SK-N-SH (cell line): ENCODE measurements around the gene TTC23L. TPM values are rescaled to one million over a fixed set of nuclear protein-coding genes. Genes with fewer than 3 reads are reported as not detected.
A peak's percentile ranks its signal among the peaks of the same experiment; 100 is the strongest.

Experiments used
- CTCF ChIA-PET: fragments of 300-600, 350-600 bp; formaldehyde crosslinking; extraction: SDS; loops from one replicate; lab custom pipeline; 2021; lab: Yijun Ruan, JAX
- POLR2A ChIA-PET: fragments of 350-600 bp; sonication (Branson Sonifier 250); formaldehyde crosslinking; extraction: SDS; loops from one replicate; lab custom pipeline; 2020; ENCODE audit warnings: antibody characterized with exemption, inconsistent platforms; lab: Yijun Ruan, JAX
- DNase-seq: peaks from one replicate; pipeline ENCODE4 v3.0.0; 2012
- H2AFZ ChIP-seq: fragments of 200-600 bp; sonication (generic); 2 replicates; pipeline ENCODE4 v1.8.1; 2016; ENCODE audit warnings: antibody characterized with exemption, mild to moderate bottlenecking, low read depth
- H3F3A ChIP-seq: fragments of 200-600 bp; sonication (generic); replicated peaks from 2 replicates; pipeline ENCODE3; 2016; ENCODE audit warnings: antibody characterized with exemption, mild to moderate bottlenecking; ENCODE audit not compliant: insufficient read depth
- H3K27ac ChIP-seq, 2 experiments: fragments of 200-500 bp in 1 of 2; fragments of 200-600 bp in 1 of 2; sonication (Bioruptor generic) in 1 of 2; sonication (generic), shearing (Covaris generic) in 1 of 2; 2 replicates each; pipeline versions ENCODE4 v1.5.1 to v1.6.1; 2014 to 2016; ENCODE audit warnings: low read depth in 2 of 2, inconsistent platforms in 1 of 2, low read length in 1 of 2, mild to moderate bottlenecking in 1 of 2, mixed read lengths in 1 of 2
- H3K27me3 ChIP-seq: fragments of 200-600 bp; sonication (generic), shearing (Covaris generic); 2 replicates; pipeline ENCODE4 v1.6.1; 2016; ENCODE audit warnings: mixed run types; ENCODE audit not compliant: insufficient read depth
- H3K36me3 ChIP-seq, 2 experiments: fragments of 200-500 bp in 1 of 2; fragments of 200-600 bp in 1 of 2; sonication (Bioruptor generic) in 1 of 2; sonication (generic) in 1 of 2; replicated peaks in 1 of 2; 2 replicates each; pipeline versions ENCODE3 to v1.5.1; 2014 to 2016; ENCODE audit warnings: low read length in 1 of 2, mild to moderate bottlenecking in 1 of 2; ENCODE audit not compliant: insufficient read depth in 2 of 2, control insufficient read depth in 1 of 2
- H3K4me1 ChIP-seq, 2 experiments: fragments of 200-500 bp in 1 of 2; fragments of 200-600 bp in 1 of 2; sonication (Bioruptor generic) in 1 of 2; sonication (generic), shearing (Covaris generic) in 1 of 2; 2 replicates each; pipeline versions ENCODE4 v1.5.1 to v1.6.1; 2014 to 2016; ENCODE audit warnings: low read depth in 1 of 2, low read length in 1 of 2, mixed run types in 1 of 2; ENCODE audit not compliant: insufficient read depth in 2 of 2, control insufficient read depth in 1 of 2
- H3K4me2 ChIP-seq: fragments of 200-600 bp; sonication (generic), shearing (Covaris generic); 2 replicates; pipeline ENCODE4 v1.6.1; 2017; ENCODE audit warnings: mixed run types
- H3K4me3 ChIP-seq, 2 experiments: fragments of 200-500 bp in 1 of 2; fragments of 200-600 bp in 1 of 2; sonication (Bioruptor generic) in 1 of 2; sonication (generic), shearing (Covaris generic) in 1 of 2; 2 replicates each; pipeline versions ENCODE4 v1.5.1 to v1.8.1; 2014 to 2016; ENCODE audit warnings: low read depth in 2 of 2, inconsistent platforms in 1 of 2, low read length in 1 of 2, mild to moderate bottlenecking in 1 of 2, mixed read lengths in 1 of 2, moderate library complexity in 1 of 2
- H3K79me2 ChIP-seq: fragments of 200-600 bp; sonication (generic); 2 replicates; pipeline ENCODE4 v1.8.1; 2017; ENCODE audit warnings: mild to moderate bottlenecking; ENCODE audit not compliant: insufficient read depth
- H3K9ac ChIP-seq: fragments of 200-600 bp; sonication (generic); 2 replicates; pipeline ENCODE4 v1.6.1; 2017; ENCODE audit warnings: mixed run types
- H3K9me2 ChIP-seq: fragments of 200-600 bp; sonication (generic); 2 replicates; pipeline ENCODE4 v1.6.1; 2017; ENCODE audit warnings: mixed run types
- H3K9me3 ChIP-seq: fragments of 200-600 bp; sonication (generic); 2 replicates; pipeline ENCODE4 v1.6.1; 2017; ENCODE audit warnings: mixed run types, mild to moderate bottlenecking, moderate library complexity
- H4K20me1 ChIP-seq: fragments of 200-600 bp; sonication (generic); 2 replicates; pipeline ENCODE4 v1.6.1; 2017; ENCODE audit warnings: mild to moderate bottlenecking, mixed run types; ENCODE audit not compliant: insufficient read depth
- CTCF ChIP-seq: fragments of 200-600 bp; sonication (generic); IDR thresholded peaks from 2 replicates; pipeline ENCODE4 v1.6.1; 2017; ENCODE audit warnings: antibody characterized with exemption, mild to moderate bottlenecking, moderate library complexity
- EZH2phosphoT487 ChIP-seq: fragments of 200-600 bp; sonication (generic); IDR thresholded peaks from 2 replicates; pipeline ENCODE4 v1.6.1; 2017; ENCODE audit warnings: low read depth, mixed run types, mild to moderate bottlenecking, antibody characterized with exemption, moderate library complexity, borderline replicate concordance
- FOXM1 ChIP-seq: IDR thresholded peaks from 2 replicates; pipeline ENCODE4 v1.4.0; 2012; ENCODE audit warnings: low read depth, mild to moderate bottlenecking
- GABPA ChIP-seq: IDR thresholded peaks from 2 replicates; pipeline ENCODE4 v1.4.0; 2012; ENCODE audit warnings: low read depth, mild to moderate bottlenecking
- JUND ChIP-seq: IDR thresholded peaks from 2 replicates; pipeline ENCODE4 v1.4.0; 2012
- POLR2AphosphoS5 ChIP-seq: IDR thresholded peaks from 2 replicates; pipeline ENCODE4 v1.6.1; 2012; ENCODE audit warnings: low read depth, low read length
- SMC3 ChIP-seq: IDR thresholded peaks from 2 replicates; pipeline ENCODE4 v1.6.1; 2012; ENCODE audit warnings: low read depth, low read length, improper control_type of control experiment
- TAF1 ChIP-seq: IDR thresholded peaks from 2 replicates; pipeline ENCODE4 v1.6.1; 2012; ENCODE audit warnings: low read depth, mild to moderate bottlenecking, low read length, moderate library complexity, borderline replicate concordance
- USF2 ChIP-seq: fragments of 150-350 bp; IDR thresholded peaks from 2 replicates; pipeline ENCODE4 v1.6.1; 2017; ENCODE audit warnings: antibody characterized with exemption, low read length, low read depth, borderline replicate concordance
- WGBS: methylation state at CpG from one replicate; pipeline ENCODE4 v1.1.6; 2017; ENCODE audit warnings: low lambda C conversion rate; 5-methylcytosine and 5-hydroxymethylcytosine counted together
- polyA plus RNA-seq, 3 experiments: library from polyadenylated mRNA; depleted of rRNA; stranded (reverse); fragments of >200 nt; gene quantifications; 2 replicates each; pipeline ENCODE4 v1.2.3, GENCODE V29; 2012
- TF ChIP-seq, protein P1 (sequence below): IDR thresholded peaks from 2 replicates; pipeline ENCODE4; 2012

Gene TTC23L
- polyA plus RNA-seq, 1 of the 3 experiments (the other 2 are of a cell fraction) = 0.49 TPM

GRCh38 chr5:34924462-34924765, 85.5 kb downstream of the TTC23L start:
- Histone ChIP-seq H3K4me3 (no peak overlapping the region), H3K9me3 (no peaks in the 10 kb centered on the region), H3K36me3 (peaks cover 67 to 72% of the 10 kb centered on the region in 2 experiments), H3K27me3 (no peaks in the 10 kb centered on the region), H3K79me2 (peaks cover 34% of the 10 kb centered on the region), H3K4me2 (peak overlapping the region; percentile 13; the same call in 1 of the 2 replicates), H3F3A (peaks cover 63% of the 10 kb centered on the region), H3K9ac (no peak overlapping the region), H4K20me1 (no peaks in the 10 kb centered on the region), H2AFZ (no peak overlapping the region), H3K9me2 (no peaks in the 10 kb centered on the region), H3K27ac (peak overlapping the region; percentile 31 to 74; a peak in 2 of 4 replicates), H3K4me1 (peaks cover 0 to 13% of the 10 kb centered on the region in 2 experiments; a peak in 3 of 4 replicates)
- DNase-seq = no peak
- TF ChIP-seq, protein P1, sequence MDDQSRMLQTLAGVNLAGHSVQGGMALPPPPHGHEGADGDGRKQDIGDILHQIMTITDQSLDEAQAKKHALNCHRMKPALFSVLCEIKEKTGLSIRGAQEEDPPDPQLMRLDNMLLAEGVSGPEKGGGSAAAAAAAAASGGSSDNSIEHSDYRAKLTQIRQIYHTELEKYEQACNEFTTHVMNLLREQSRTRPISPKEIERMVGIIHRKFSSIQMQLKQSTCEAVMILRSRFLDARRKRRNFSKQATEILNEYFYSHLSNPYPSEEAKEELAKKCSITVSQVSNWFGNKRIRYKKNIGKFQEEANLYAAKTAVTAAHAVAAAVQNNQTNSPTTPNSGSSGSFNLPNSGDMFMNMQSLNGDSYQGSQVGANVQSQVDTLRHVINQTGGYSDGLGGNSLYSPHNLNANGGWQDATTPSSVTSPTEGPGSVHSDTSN = no peak
- TF ChIP-seq CTCF (no peak), POLR2AphosphoS5 (no peak)
- POLR2A ChIA-PET = interaction anchor here (2.1 kb wide), 1 partner anchor 9 kb away, joined by 8 read pairs; the partner anchor contains the start of genes BRIX1 and RAD1
- CTCF ChIA-PET = no interaction called here

- no peaks in the 10 kb centered on the region for H3K9me3 ChIP-seq
- H3K4me1 ChIP-seq = peaks cover 6 to 13% of the 10 kb centered on the region in 2 experiments; a peak in 3 of 4 replicates
- H2AFZ ChIP-seq = no peak overlapping the region
- no peak for DNase-seq
- no peak overlapping the region for H3K4me3 ChIP-seq
- WGBS = 87% methylated on average over 3 of the region's 3 CpGs
- H3K36me3 ChIP-seq = peaks cover 48 to 53% of the 10 kb centered on the region in 2 experiments
- H3K79me2 ChIP-seq = peaks cover 30% of the 10 kb centered on the region
- no peak for TF ChIP-seq TAF1
- no peak for TF ChIP-seq GABPA
- TF ChIP-seq USF2 = no peak
- TF ChIP-seq POLR2AphosphoS5 = no peak
- no peak for TF ChIP-seq SMC3
- no peak for TF ChIP-seq FOXM1
- TF ChIP-seq JUND = no peak
- TF ChIP-seq EZH2phosphoT487 = no peak
- H3K9me2 ChIP-seq = no peaks in the 10 kb centered on the region
- H3K9ac ChIP-seq = no peak overlapping the region
- POLR2A ChIA-PET = interaction anchor here (0.7 kb wide), 1 partner anchor 1316 kb away, joined by 3 read pairs; no protein-coding TSS in a partner anchor
- no peak overlapping the region for H3K27ac ChIP-seq
- no peaks in the 10 kb centered on the region for H4K20me1 ChIP-seq
- H3K27me3 ChIP-seq = no peaks in the 10 kb centered on the region
- CTCF ChIA-PET = interaction anchor here (1.9 kb wide), 1 partner anchor 32 kb away, joined by 4 read pairs; no protein-coding TSS in a partner anchor
- no peak overlapping the region for H3K4me2 ChIP-seq
- peaks cover 56% of the 10 kb centered on the region for H3F3A ChIP-seq
These were observed 87.4 kb downstream of the TTC23L start for GRCh38 chr5:34926318-34926888.
